Measurements from ENCODE around the gene EPHA7.

Gene EPHA7

DNA sequence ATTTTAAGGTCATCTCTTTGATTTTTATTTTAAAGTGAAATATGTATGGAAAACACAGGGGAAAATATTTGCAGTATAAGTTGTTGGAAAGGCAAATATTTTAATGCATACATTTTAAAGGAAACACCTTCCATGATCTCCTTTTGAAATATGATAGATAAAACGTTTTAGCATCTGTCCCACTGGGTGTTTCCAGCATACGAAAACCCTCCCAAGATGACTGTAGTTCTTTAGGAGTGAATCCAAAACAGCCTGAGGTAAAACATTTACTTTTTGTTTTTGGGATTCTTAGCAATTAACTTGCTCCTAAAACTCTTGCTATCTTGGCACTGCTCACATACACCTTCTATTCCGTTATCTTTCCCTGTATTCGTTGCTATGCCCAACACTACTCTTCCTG, 210.0 kb downstream of the EPHA7 start:
- DNase-seq (ENCODE audit: extremely low read depth, low read depth): no peak
- TF ChIP-seq, protein P1, sequence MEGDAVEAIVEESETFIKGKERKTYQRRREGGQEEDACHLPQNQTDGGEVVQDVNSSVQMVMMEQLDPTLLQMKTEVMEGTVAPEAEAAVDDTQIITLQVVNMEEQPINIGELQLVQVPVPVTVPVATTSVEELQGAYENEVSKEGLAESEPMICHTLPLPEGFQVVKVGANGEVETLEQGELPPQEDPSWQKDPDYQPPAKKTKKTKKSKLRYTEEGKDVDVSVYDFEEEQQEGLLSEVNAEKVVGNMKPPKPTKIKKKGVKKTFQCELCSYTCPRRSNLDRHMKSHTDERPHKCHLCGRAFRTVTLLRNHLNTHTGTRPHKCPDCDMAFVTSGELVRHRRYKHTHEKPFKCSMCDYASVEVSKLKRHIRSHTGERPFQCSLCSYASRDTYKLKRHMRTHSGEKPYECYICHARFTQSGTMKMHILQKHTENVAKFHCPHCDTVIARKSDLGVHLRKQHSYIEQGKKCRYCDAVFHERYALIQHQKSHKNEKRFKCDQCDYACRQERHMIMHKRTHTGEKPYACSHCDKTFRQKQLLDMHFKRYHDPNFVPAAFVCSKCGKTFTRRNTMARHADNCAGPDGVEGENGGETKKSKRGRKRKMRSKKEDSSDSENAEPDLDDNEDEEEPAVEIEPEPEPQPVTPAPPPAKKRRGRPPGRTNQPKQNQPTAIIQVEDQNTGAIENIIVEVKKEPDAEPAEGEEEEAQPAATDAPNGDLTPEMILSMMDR (IDR thresholded peaks at IDR 0.05; ENCODE audit: low read depth, low read length): no peak

DNA sequence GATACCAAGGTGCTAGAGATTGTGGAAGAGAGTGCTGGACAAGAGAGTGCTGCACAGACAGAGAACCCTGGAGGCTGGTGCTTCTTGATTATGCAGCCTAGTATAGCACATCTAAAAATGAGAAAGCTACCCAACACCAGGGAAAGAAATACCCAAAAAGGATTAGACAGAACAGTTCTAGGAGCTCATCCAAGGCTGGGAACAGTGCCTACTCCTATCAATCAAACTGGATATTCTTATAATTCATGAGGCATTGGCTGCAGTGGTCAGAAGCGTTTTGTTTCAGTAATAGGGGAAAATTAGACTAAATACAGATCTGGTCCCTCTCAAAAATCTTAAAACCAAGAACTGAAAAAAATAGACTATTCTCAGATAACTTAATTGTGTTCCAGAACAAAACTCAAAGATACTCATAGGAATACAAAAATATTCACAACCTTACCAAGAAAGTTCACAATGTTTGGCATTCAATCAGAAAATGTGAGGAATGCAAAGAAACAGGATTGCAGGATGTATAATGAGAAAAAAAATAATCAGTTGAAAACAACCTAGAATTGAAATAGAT, 222.9 kb downstream of the EPHA7 start:
- no peak for DNase-seq (ENCODE audit: extremely low read depth, low read depth)
- TF ChIP-seq, protein P1 (IDR thresholded peaks at IDR 0.05; ENCODE audit: low read depth, low read length): no peak

DNA sequence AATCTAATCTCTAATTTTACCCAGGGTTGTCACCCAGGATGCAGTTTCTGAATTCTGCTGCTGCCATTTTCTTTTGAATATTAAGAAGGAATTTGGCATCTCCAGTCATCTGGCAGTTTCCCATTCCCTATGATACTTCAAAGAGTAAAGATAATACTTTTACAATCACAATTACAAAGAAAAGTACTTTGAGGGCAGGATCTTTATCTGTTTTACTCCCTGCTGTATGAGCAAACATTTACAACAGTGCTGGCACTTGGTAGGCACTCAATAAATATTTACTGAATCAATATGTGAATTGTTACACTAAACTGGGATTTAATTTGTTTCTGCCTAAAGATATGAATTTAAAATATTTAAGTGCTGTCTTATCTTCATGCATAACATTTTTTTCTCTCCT, 224.9 kb downstream of the EPHA7 start:
- TF ChIP-seq, protein P1 (IDR thresholded peaks at IDR 0.05; ENCODE audit: low read depth, low read length): no peak
- DNase-seq (ENCODE audit: extremely low read depth, low read depth): no peak

DNA sequence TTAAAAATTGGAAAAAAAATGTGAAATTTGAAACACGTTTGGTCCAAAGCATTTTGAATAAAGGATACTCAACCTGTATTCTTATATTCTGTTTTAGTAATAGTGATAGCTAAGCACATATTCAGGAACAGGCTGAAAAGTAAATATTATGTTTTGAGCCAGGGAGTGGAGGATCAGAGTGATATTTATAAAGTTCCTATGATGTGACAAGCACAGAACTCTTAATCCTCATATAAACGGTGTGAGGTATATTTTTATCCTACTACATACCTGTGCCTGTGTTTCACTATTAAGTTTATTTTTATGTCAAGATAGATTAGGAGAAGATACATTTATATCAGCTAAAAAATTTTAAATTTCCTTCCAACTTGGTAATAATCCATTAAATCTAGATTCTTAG, 225.5 kb downstream of the EPHA7 start:
- DNase-seq (ENCODE audit: extremely low read depth, low read depth): no peak
- TF ChIP-seq, protein P1 (IDR thresholded peaks at IDR 0.05; ENCODE audit: low read depth, low read length): no peak

All from AG09319 (cell line).